A375 (cell line): ENCODE results near the gene KRT31. TPM values are rescaled to one million over a fixed set of nuclear protein-coding genes. Genes with fewer than 3 reads are reported as not detected.

Experiments
- total RNA-seq: library from RNA; depleted of rRNA; stranded (reverse); fragments of >200 nt; shearing (Covaris generic); gene quantifications from 2 replicates; pipeline ENCODE4 v1.2.3, GENCODE V29; 2014; rRNA removed

Gene KRT31
- total RNA-seq = not detected in 2 replicates

GRCh38 chr17:41396996-41397660 is at the start of gene KRT31:
TSS of gene KRT31 (minus strand) at chr17:41397608. CDS start at chr17:41397539, 69 bp downstream.

DNA sequence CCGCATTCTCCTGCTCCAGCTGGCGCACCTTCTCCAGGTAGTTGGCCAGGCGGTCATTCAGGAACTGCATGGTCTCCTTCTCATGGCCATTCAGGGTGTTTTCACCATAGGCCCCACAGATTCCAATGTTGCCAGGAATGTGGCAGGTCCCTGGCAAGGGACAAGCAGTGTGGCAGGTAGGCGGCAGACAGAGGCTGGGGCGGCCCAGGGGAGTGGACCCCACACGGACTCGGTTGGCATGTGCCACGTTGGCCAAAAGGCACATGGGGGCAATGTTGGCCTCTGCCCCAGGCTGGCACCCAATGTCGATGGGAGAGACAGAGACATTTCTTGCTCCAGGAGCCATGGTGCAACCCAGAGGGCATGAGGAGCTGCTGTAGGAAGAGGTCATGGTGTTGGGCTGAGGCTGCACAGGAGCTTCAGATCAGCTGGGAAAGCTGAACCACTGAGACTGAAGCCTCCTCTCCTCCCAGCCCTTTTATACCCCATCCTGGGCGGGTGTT is 43.2 kb upstream of the KRT31 start, which contains the start of gene KRT38:
TSS of gene KRT38 (minus strand) at position 453 of the 503 bp plus-strand sequence. CDS start at position 391, 62 bp downstream.

GRCh38 chr17:41424111-41424635 is 26.8 kb upstream of the KRT31 start, which contains the start of gene KRT37:
TSS of gene KRT37 (minus strand) at chr17:41424585. CDS start at chr17:41424523, 62 bp downstream.

GRCh38 chr17:41381943-41382342 is 15.5 kb downstream of the KRT31 start, which contains the start of gene KRT34:
TSS of gene KRT34 (minus strand) at chr17:41382306. CDS start at chr17:41382246, 60 bp downstream.

GRCh38 chr17:41369713-41370112 is 27.7 kb downstream of the KRT31 start, which contains the start of gene KRT33B:
TSS of gene KRT33B (minus strand) at chr17:41369813. CDS start at chr17:41369750, 63 bp downstream.

GRCh38 chr17:41350381-41350878 is 47.0 kb downstream of the KRT31 start, which contains the start of gene KRT33A:
TSS of gene KRT33A (minus strand) at chr17:41350828. CDS start at chr17:41350767, 61 bp downstream.

Other genes with a start within 250 kb of the KRT31 start
- not detected in 2 replicates for gene KRTAP4-5, start 247.8 kb downstream of the KRT31 start, total RNA-seq
- not detected in 2 replicates for gene KRTAP4-4, start 236.9 kb downstream of the KRT31 start, total RNA-seq
- gene KRTAP4-3, start 229.4 kb downstream of the KRT31 start, total RNA-seq = not detected in 2 replicates
- gene KRTAP4-2, start 219.4 kb downstream of the KRT31 start, total RNA-seq = not detected in 2 replicates
- gene KRTAP4-1, start 212.7 kb downstream of the KRT31 start, total RNA-seq = not detected in 2 replicates
- not detected in 2 replicates for gene KRTAP9-1, start 207.7 kb downstream of the KRT31 start, total RNA-seq
- gene KRTAP9-2, start 171.0 kb downstream of the KRT31 start, total RNA-seq = not detected in 2 replicates
- gene KRTAP9-3, start 165.2 kb downstream of the KRT31 start, total RNA-seq = not detected in 2 replicates
- not detected in 2 replicates for gene KRTAP9-8, start 159.6 kb downstream of the KRT31 start, total RNA-seq
- gene KRTAP9-4, start 147.9 kb downstream of the KRT31 start, total RNA-seq = not detected in 2 replicates
- not detected in 2 replicates for gene KRTAP9-9, start 142.2 kb downstream of the KRT31 start, total RNA-seq
- gene KRTAP9-6, start 132.2 kb downstream of the KRT31 start, total RNA-seq = not detected in 2 replicates
- not detected in 2 replicates for gene KRTAP9-7, start 121.9 kb downstream of the KRT31 start, total RNA-seq
- not detected in 2 replicates for gene KRTAP29-1, start 94.8 kb downstream of the KRT31 start, total RNA-seq
- not detected in 2 replicates for gene KRTAP16-1, start 88.3 kb downstream of the KRT31 start, total RNA-seq
- not detected in 2 replicates for gene KRTAP17-1, start 81.9 kb downstream of the KRT31 start, total RNA-seq
- gene KRT33A, start 46.8 kb downstream of the KRT31 start, total RNA-seq = not detected in 2 replicates
- gene KRT33B, start 27.8 kb downstream of the KRT31 start, total RNA-seq = 0.29 TPM in 1 of 2 replicates, not detected in the other
- 0.23 and 0.77 TPM in 2 replicates for gene KRT34, start 15.3 kb downstream of the KRT31 start, total RNA-seq
- not detected in 2 replicates for gene KRT37, start 27.0 kb upstream of the KRT31 start, total RNA-seq
- not detected in 2 replicates for gene KRT38, start 43.4 kb upstream of the KRT31 start, total RNA-seq
- gene KRT32, start 69.8 kb upstream of the KRT31 start, total RNA-seq = 0.08 and 0.19 TPM in 2 replicates
- not detected in 2 replicates for gene KRT35, start 83.5 kb upstream of the KRT31 start, total RNA-seq
- not detected in 2 replicates for gene KRT36, start 92.3 kb upstream of the KRT31 start, total RNA-seq
- gene KRT13, start 108.0 kb upstream of the KRT31 start, total RNA-seq = not detected in 2 replicates
- gene KRT15, start 121.3 kb upstream of the KRT31 start, total RNA-seq = 11.1 and 18.7 TPM in 2 replicates
- 0.29 TPM in 1 of 2 replicates, not detected in the other for gene KRT19, start 130.7 kb upstream of the KRT31 start, total RNA-seq
- 2.2 and 2.6 TPM in 2 replicates for gene KRT9, start 174.5 kb upstream of the KRT31 start, total RNA-seq
- gene KRT14, start 189.3 kb upstream of the KRT31 start, total RNA-seq = 56.1 and 63.7 TPM in 2 replicates
- gene KRT16, start 215.2 kb upstream of the KRT31 start, total RNA-seq = 1.4 and 1.6 TPM in 2 replicates
- gene KRT17, start 227.0 kb upstream of the KRT31 start, total RNA-seq = 0.45 TPM in 2 replicates